ENCODE results near the gene UBE2L5. TPM values are rescaled to one million over a fixed set of nuclear protein-coding genes. Genes with fewer than 3 reads are reported as not detected.

Gene UBE2L5
- total and polyA plus RNA-seq, 2 of the 8 experiments (the other 6 are each of a cell fraction or from before 2014, with no cell fraction given) = not detected

DNA sequence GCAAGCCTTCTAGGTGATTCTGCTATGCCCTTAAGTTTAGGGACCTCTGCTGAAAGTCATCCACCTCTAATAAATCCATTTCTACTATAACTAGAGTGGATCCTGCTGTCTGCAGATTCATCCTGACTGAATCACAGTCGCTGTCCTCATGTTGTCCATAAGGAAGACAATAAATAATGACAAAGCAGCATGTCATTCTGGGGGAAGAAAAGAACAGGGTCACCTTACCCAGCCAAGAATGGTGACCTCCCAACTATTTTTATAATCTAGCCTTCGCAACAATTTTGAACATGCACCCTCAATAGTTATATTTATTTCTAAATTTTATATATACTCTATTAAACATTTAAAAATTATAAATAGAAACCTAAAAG lies 45.0 kb upstream of the UBE2L5 start:
- no peak overlapping the region for H3K4ac ChIP-seq (replicated peaks; ENCODE audit: insufficient read length, low read depth, low read length)
- no peak overlapping the region for H3K27ac ChIP-seq (ENCODE audit: low read depth, low read length)
- no peak overlapping the region for H4K5ac ChIP-seq (ENCODE audit: insufficient read length, low read depth, low read length)
- no peaks in the 10 kb centered on the region for H4K20me1 ChIP-seq (replicated peaks in 1 of 2; ENCODE audit: control insufficient read depth in 1 of 2, insufficient read depth in 2 of 2, low read length in 2 of 2)
- no peak overlapping the region for H3K4me3 ChIP-seq (ENCODE audit: extremely low read depth in 1 of 4, insufficient read depth in 2 of 4, low read depth in 3 of 4, low read length in 4 of 4)
- no peaks in the 10 kb centered on the region for H3K79me1 ChIP-seq (ENCODE audit: low read depth, low read length)
- no peak overlapping the region for H2BK5ac ChIP-seq (ENCODE audit: low read depth, low read length)
- no peak overlapping the region for H2BK12ac ChIP-seq (ENCODE audit: low read depth, low read length)
- H3K36me3 ChIP-seq (ENCODE audit: control insufficient read depth in 2 of 4, insufficient read depth in 4 of 4, low read length in 3 of 4) = no peaks in the 10 kb centered on the region
- ChIA-PET CTCF (ENCODE audit: partially characterized antibody) (interaction anchor here (0.5 kb wide), 1 partner anchor 34 kb away, joined by 3 read pairs; no protein-coding TSS in a partner anchor), POLR2A (ENCODE audit: partially characterized antibody) (interaction anchor here (0.9 kb wide), 1 partner anchor 782 kb away, joined by 4 read pairs; the partner anchor contains the start of gene SLC7A1)
- H2BK15ac ChIP-seq (ENCODE audit: low read length) = no peak overlapping the region
- no peak overlapping the region for H2BK120ac ChIP-seq (replicated peaks; ENCODE audit: low read depth, low read length)
- no peaks in the 10 kb centered on the region for H3K27me3 ChIP-seq (replicated peaks in 1 of 4; ENCODE audit: control insufficient read depth in 3 of 4, extremely low read depth in 1 of 4, insufficient read depth in 3 of 4, low read length in 3 of 4)
- H3K9me3 ChIP-seq (ENCODE audit: insufficient read depth in 2 of 2, low read depth in 1 of 2, low read length in 1 of 2) = no peaks in the 10 kb centered on the region
- H2AFZ ChIP-seq (ENCODE audit: low read length) = no peak overlapping the region
- H3K56ac ChIP-seq (replicated peaks; ENCODE audit: insufficient read length, low read depth, low read length) = no peak overlapping the region
- no peak overlapping the region for H3K9ac ChIP-seq (replicated peaks in 1 of 4; ENCODE audit: extremely low read depth in 1 of 4, low read depth in 3 of 4, low read length in 3 of 4)
- H4K8ac ChIP-seq (ENCODE audit: extremely low read depth, insufficient read depth, low read length) = no peak overlapping the region
- H3K18ac ChIP-seq (ENCODE audit: extremely low read depth, low read length) = no peak overlapping the region
- H3K23me2 ChIP-seq (ENCODE audit: low read depth, low read length) = no peaks in the 10 kb centered on the region
- no peak overlapping the region for H2AK5ac ChIP-seq (ENCODE audit: low read depth, low read length)
- WGBS, 2 experiments (ENCODE audit: extremely low coverage in 1 of 2, insufficient coverage in 1 of 2, insufficient read length in 1 of 2, insufficient replicate concordance in 2 of 2, low coverage in 1 of 2, low lambda C conversion rate in 2 of 2, missing lambda C conversion rate in 1 of 2) = 92% methylated on average over 2 of the region's 2 CpGs; no CpG with 5 or more reads in 1 of the 2 experiments
- FAIRE-seq (no peak), DNase-seq (ENCODE audit: low read depth in 1 of 2, low spot score in 2 of 2) (no peak)
- no peak overlapping the region for H2BK20ac ChIP-seq (ENCODE audit: low read length)
- H3K4me2 ChIP-seq (ENCODE audit: insufficient read depth in 1 of 2, low read depth in 2 of 2, low read length in 2 of 2) = 0 out of 4 replicates have a peak overlapping the region, but pooled peaks of 1 of the 2 experiments have one; percentile 7
- no peak overlapping the region for H3K14ac ChIP-seq (ENCODE audit: insufficient read length)
- peaks cover 2 to 9% (median 3%) of the 10 kb centered on the region in 4 experiments for H3K4me1 ChIP-seq (replicated peaks in 1 of 4; ENCODE audit: control insufficient read depth in 3 of 4, insufficient read depth in 4 of 4, low read length in 3 of 4)
- no peaks in the 10 kb centered on the region for H3K79me2 ChIP-seq (ENCODE audit: control insufficient read depth in 1 of 2, insufficient read depth in 2 of 2, low read length in 2 of 2)
- no peak overlapping the region for H4K91ac ChIP-seq (replicated peaks; ENCODE audit: insufficient read length, low read length)
- H3K23ac ChIP-seq (ENCODE audit: insufficient read length) = no peak overlapping the region
- TF ChIP-seq POLR2AphosphoS5 (IDR thresholded peaks at IDR 0.05; ENCODE audit: low read depth, low read length) = no peak
- TF ChIP-seq TCF12 (IDR thresholded peaks at IDR 0.05; ENCODE audit: low read depth, low read length) = no peak

Data from H1 (cell line).